NCI-H1092 (cell line): ENCODE data around the gene PGF.

Source experiments
- DNase-seq: peaks from one replicate; lab custom pipeline; 2025; lab: John Stamatoyannopoulos, UW

The PGF gene

GRCh38 chr14:74919421-74920165 is 35.8 kb downstream of the PGF start:
- DNase-seq, result no peak

DNA sequence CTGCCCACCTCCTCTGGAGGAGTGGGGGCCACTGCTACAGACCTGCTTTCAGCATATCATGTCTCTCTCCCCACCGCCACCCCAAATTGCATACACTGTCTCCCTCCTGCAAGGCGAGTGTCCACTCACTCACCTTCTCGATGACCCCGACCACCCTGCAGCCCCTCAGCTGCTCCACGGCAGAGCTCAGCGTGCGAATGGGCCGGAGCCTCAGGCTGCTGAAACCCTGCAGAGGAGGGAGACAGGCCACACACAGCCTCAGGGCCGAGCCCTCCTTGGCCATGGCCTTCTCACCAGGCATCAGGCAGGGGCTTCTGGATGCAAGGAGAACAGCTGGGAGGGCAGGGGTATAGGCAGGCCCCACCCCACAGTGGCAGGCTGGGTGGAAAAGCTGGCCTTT is 37.0 kb downstream of the PGF start:
- no peak for DNase-seq

DNA sequence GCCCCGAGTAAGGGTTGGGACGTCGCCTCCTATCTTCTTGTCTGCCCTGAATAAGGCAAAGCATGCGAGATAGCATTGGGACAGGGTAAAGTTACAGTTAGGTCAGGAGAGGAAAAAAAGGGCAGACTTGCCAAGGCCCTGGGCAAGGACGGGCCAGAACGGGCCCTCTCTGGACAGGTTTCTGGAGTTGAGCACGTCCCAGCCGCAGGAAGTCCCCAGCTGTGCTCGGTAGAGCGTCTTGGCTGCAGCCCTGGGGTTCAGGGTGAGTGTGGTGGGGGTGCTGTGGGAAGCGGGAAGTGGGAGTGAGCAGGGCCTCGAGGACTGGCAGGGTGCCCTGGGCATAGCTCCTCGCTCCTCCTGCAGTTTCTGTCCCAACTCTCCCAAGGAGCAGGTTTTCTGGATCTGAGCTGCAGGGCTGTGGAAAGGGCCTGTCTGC is 37.7 kb downstream of the PGF start:
- DNase-seq, result no peak

DNA sequence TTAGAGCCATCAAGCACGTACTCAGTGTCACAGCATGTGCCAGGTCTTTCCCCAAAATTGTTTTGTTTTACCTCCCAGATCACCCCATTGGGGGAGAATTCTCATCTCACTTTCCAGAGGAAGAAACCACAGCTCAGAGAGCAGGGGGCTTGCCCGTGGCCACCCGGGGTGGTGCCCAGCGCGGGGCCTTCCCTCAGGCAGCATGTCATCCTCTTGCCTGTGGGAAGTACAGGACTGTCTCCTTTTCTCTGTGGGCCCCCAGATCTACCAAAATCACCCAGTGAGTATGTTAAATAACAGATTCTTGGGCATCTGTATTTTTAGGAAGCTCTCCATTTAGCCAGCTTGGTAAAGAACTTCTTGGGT is 38.2 kb downstream of the PGF start:
- no peak for DNase-seq

DNA sequence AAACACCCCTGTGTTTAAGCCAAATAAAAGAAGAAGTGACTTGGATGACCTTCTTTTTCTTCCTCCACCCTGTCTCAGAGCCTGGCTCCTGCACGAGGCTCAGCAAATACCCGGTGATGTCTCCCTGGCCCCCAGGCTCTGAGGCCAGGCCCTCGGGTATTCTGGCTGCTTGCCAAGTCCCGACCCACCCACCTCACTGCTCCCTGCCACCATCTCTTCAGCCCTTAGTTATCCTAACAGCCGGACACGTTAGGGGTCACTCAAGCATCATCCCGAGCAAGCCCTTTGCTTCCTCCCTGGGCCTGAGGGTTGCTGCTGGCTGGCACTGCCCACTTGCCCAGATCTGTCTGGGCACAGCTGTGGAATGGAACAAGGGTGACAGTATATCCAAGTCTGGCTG is 39.6 kb downstream of the PGF start:
- no peak for DNase-seq

DNA sequence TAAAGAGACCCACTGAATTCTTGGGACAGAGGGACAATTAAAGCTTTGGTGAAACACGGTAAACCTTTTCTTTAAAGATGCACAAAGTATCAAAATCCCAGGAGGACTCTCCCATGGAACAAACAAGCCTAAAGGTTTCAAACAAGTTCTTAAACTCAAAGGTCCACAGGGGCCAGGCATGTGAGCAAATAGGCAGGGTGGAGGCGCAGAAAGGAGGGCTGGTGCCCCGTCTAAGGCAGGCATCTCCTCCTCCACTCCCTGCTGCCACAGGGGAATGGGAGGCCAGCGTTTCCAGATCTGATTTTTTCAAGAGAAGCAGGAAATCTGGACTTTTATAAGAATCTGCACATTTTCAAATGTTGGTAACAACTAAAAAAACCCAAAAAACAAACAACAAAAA is 40.0 kb downstream of the PGF start:
- DNase-seq, result no peak

- no peak for DNase-seq
These were observed 41.3 kb downstream of the PGF start for GRCh38 chr14:74913986-74914573.

DNA sequence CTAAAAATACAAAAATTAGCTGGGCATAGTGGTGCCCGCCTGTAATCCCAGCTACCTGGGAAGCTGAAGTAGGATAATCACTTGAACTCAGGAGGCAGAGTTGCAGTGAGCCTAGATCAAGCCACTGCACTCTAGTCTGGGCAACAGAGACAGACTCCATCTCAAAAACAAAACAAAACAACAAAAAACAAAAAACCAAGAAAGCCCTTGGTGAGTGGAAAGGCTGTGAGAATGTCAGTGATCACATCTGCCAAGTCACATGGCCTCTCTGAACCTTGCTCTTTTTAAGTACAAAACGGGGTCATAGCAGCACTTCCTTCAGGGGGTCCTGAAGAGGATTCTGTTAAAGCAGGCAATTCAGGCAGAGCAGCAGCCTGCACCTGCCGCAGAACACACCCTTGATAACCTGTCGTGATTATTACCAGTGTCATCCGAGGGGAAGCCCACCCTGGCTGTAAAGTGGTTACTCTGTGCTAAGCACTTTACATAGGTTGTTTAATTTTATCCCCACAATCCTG is 41.9 kb downstream of the PGF start:
- no peak for DNase-seq

- no peak for DNase-seq
These were observed 42.6 kb downstream of the PGF start for GRCh38 chr14:74912801-74913200.

- DNase-seq, result no peak
These were observed 43.3 kb downstream of the PGF start for GRCh38 chr14:74912111-74912510.

DNA sequence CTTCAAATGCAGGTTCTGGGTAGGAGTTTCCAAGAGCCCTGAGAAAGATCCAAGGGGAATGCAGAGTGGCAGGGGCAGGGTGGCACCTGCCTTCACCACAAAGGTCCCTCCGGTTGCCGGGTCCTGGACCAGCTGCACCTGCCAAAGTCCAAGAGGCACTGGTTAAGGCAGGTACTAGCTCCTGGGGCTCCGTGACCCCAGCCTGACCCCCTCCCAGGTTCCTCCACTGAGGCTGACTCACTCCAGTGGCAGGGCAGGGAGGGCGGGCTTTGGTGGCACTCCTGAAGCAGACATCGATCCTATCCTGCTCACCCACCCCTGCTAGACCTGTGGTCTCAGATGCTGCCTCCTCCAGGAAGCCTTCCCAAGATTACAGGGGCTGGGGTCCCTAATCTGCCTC is 43.7 kb downstream of the PGF start:
- DNase-seq, result no peak

DNA sequence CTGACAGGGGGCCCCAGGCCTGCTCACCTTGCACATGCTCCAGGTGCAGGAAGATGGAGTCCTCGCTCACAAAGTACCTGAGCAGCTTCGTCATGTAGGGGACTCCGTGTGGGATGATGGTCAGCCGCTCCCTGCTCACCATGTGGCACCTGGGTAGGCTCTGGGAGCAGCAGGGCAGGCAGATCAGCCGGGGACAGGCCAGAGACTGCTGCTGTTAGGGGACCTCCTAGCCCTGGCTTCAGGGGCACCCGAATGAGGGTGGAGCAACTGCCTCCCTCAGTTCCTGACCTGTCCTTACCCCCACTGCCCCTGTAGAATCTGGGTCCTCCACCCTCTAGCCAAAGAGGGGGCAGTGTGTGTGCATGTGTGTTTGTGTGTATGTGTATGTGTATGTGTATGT is 44.2 kb downstream of the PGF start:
- DNase-seq, result no peak

DNA sequence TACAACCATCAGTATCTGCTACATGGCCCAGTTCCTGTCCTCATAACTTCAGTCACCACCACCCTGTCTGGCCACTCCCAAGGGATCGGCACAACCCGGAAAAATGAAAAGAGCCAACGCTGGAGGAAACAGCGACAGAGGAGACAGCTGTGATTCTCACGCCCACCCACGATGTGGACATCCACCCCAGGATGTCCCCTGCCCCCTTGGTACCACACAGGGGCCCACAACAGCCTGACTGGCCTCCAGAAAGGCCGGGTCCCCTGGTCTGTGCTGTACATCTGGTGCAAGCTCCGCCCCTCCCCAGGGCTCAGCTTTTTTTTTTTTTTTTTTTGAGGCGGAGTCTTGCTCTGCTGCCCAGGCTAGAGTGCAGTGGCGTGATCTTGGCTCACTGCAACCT is 44.8 kb downstream of the PGF start:
- DNase-seq, result no peak

DNA sequence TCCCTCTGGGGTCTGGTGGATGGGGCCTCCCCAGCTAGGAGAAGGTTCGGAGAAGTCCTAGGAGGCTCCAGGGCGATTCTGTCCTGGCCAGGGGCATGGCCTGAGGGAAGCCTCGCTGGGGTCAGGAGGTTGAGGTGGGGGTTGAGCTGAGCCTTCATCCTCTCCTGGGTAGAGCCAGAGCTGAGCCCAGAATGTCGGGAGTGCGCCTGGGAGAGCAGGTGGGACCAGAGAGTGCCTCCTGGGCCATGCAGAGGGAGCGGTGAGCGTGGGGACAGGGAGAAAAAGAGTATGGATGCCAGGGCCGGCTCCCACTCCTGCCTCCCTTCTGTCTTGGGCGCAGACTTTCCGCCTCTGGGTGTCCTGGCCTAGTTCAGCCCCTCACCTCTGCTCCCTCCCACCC is 45.5 kb downstream of the PGF start:
- DNase-seq, result no peak

DNA sequence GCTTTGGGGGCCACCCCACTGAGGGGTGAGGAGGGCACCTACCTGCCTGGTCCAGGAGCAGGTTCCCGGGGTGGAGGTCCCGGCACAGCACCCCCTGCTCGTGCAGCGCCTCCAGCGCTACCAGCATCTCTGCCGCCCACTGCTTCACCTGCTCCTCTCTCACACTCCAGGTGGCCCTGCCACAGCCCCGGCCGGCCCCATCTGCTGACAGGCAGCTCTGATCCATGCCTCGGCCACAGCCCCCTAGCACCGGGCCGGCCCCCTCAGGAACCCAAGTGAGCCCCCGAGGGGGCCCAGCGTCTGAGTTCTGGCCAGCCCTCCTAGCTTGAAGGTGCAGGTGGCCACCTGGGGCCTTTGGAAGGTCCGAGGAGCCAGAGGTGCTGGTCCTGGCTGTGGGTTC is 45.9 kb downstream of the PGF start:
- no peak for DNase-seq

- no peak for DNase-seq
These were observed 46.5 kb downstream of the PGF start for GRCh38 chr14:74908861-74909341.

- DNase-seq, result no peak
These were observed 47.7 kb downstream of the PGF start for GRCh38 chr14:74907744-74908143.

GRCh38 chr14:74906925-74907521 is 48.4 kb downstream of the PGF start:
- no peak for DNase-seq

GRCh38 chr14:74905595-74906142 is 49.7 kb downstream of the PGF start:
- peak; percentile 17 for DNase-seq

DNA sequence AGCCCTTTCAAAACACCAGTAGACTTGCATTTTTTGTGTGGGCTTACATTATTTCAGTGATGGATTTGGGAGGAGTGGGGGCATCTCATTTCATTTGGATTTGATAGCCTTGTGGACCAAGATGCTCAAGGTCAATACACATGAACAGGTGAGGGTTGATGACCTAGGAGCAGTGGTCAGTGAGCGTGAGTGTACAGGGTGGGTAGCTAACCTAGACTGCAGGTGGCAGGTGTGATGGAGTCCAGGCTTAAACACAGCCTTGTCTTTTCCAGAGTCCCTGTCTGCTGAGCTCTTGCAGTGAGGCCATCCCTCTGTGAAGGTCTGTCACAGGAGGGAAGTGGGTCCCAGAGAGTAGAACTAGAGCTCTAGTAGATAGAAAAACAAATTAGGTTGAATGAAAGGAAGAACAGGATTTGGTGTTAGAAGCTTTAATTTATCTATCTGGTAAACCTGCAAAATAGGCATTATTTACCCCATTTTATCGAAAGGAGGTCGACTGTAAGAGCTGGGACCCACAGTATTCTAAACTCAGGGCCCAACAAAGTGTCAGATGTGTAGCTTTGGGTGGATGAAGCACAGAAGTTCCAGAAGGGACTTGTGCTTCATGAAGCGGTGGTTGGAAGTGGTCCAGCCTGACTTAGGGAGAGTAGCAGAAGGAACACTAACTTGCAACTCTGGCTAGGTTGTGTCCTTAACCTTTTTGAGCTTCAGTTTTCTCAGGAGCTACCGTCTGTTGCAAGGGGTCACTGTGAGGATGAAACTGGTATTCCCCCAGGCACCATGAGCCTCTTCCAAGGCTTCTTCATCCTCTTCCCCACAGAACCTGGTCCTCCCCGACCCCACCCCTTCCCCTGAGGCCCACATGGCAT is 50.5 kb downstream of the PGF start:
- no peak for DNase-seq

- DNase-seq, result no peak
These were observed 52.3 kb downstream of the PGF start for GRCh38 chr14:74902941-74903705.
